Activated B cell treated with CpG ODN at 0.5 μM for 24 hours (primary cell): ENCODE data around the gene CXCL9. TPM values are rescaled to one million over a fixed set of nuclear protein-coding genes. Genes with fewer than 3 reads are reported as not detected.

Experiments
- ATAC-seq: fragments of 200-7000 bp; cut with Tn5 transposase; one replicate; pipeline ENCODE4 v1.10.0; 2021; ENCODE audit warnings: low read depth, mild to moderate bottlenecking, moderate library complexity
- CTCF ChIA-PET: fragments of 350-600 bp; sonication (Branson Sonifier 250); formaldehyde crosslinking; loops from one replicate; lab custom pipeline; 2021; ENCODE audit warnings: antibody characterized with exemption; lab: Charles Lee
- POLR2A ChIA-PET: fragments of 350-600 bp; sonication (Branson Sonifier 250); formaldehyde crosslinking; loops from one replicate; lab custom pipeline; 2021; ENCODE audit warnings: antibody characterized with exemption; lab: Charles Lee
- DNase-seq: peaks from one replicate; pipeline ENCODE4 v3.0.0; 2022
- H3K27ac Mint-ChIP-seq: one replicate; pipeline ENCODE4 v1.8.0; 2020; ENCODE audit warnings: mixed read lengths
- H3K27me3 Mint-ChIP-seq: one replicate; pipeline ENCODE4 v1.8.0; 2021; ENCODE audit warnings: mixed read lengths
- H3K36me3 Mint-ChIP-seq: one replicate; pipeline ENCODE4 v1.8.0; 2021; ENCODE audit warnings: low read depth, mixed read lengths
- H3K4me1 Mint-ChIP-seq: one replicate; pipeline ENCODE4 v1.8.0; 2021; ENCODE audit warnings: mixed read lengths
- H3K4me3 Mint-ChIP-seq: one replicate; pipeline ENCODE4 v1.8.0; 2020; ENCODE audit warnings: mild to moderate bottlenecking, mixed read lengths
- H3K9me3 Mint-ChIP-seq: one replicate; pipeline ENCODE4 v1.8.0; 2020; ENCODE audit warnings: mixed read lengths
- intact Hi-C: fragments of 100-400 bp; cut with micrococcal nuclease; formaldehyde crosslinking; loops from one replicate; pipeline ENCODE4 v1.15.1; 2024
- total RNA-seq: library from RNA; stranded (reverse); gene quantifications from 2 replicates; pipeline ENCODE4 v1.2.3, GENCODE V29; 2022
- TF ChIP-seq, protein P1 (sequence below): fragments of 200-600 bp; IDR thresholded peaks from one replicate; pipeline ENCODE4 v1.8.0; 2022; ENCODE audit warnings: antibody characterized with exemption, mild to moderate bottlenecking

Gene CXCL9
- total RNA-seq, 1 donor from 2014 or later: not detected

GRCh38 chr4:75995727-75996126 is 11.6 kb downstream of the CXCL9 start:
- intact Hi-C loops: loop anchor here (1.0 to 2.0 kb wide), 2 partner anchors 72 to 101 kb away; no protein-coding TSS in a partner anchor
- Mint-ChIP-seq H3K4me3 (no peak overlapping the region), H3K36me3 (no peaks in the 10 kb centered on the region), H3K27me3 (peaks cover 2% of the 10 kb centered on the region), H3K4me1 (peaks cover 5% of the 10 kb centered on the region), H3K27ac (no peak overlapping the region), H3K9me3 (no peaks in the 10 kb centered on the region)
- ATAC-seq (no peak), DNase-seq (no peak)
- TF ChIP-seq, protein P1, sequence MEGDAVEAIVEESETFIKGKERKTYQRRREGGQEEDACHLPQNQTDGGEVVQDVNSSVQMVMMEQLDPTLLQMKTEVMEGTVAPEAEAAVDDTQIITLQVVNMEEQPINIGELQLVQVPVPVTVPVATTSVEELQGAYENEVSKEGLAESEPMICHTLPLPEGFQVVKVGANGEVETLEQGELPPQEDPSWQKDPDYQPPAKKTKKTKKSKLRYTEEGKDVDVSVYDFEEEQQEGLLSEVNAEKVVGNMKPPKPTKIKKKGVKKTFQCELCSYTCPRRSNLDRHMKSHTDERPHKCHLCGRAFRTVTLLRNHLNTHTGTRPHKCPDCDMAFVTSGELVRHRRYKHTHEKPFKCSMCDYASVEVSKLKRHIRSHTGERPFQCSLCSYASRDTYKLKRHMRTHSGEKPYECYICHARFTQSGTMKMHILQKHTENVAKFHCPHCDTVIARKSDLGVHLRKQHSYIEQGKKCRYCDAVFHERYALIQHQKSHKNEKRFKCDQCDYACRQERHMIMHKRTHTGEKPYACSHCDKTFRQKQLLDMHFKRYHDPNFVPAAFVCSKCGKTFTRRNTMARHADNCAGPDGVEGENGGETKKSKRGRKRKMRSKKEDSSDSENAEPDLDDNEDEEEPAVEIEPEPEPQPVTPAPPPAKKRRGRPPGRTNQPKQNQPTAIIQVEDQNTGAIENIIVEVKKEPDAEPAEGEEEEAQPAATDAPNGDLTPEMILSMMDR: no peak
- POLR2A ChIA-PET: interaction anchor here (0.6 to 1.4 kb wide), 4 partner anchors 28 to 275 kb away, joined by 3 to 7 read pairs (median 5); no protein-coding TSS in a partner anchor
- CTCF ChIA-PET: interaction anchor here (0.7 to 4.4 kb wide), 25 partner anchors 10 to 184 kb away, joined by 3 to 117 read pairs (median 5); partner anchors contain the start of genes ART3, CXCL11 and CXCL9

DNA sequence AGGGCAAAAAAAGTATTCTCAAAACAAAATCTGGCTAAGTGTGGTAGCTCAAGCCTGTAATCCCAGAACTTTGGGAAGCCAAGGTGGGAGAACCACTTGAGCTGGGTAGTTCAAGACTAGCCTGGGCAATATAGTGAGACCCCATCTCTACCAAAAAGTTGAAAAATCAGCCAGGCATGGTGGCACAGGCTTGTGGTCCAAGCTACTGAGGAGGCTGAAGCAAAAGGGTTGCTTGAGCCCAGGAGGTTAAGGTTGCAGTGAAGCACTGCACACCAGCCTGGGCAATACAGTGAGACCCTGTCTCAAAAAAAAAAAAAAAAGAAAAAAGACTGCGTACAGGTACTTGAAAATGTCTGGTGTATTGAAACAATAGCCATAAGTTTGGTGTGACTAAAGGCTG is 14.8 kb downstream of the CXCL9 start:
- ChIA-PET POLR2A (interaction anchor here (0.6 to 0.9 kb wide), 3 partner anchors 52 to 224 kb away, joined by 3 to 4 read pairs (median 3); partner anchors contain the start of gene NAAA), CTCF (interaction anchor here (1.1 to 1.6 kb wide), 5 partner anchors 71 to 95 kb away, joined by 3 to 8 read pairs (median 4); no protein-coding TSS in a partner anchor)
- H3K4me1 Mint-ChIP-seq: peaks cover 29% of the 10 kb centered on the region
- H3K36me3 Mint-ChIP-seq: peaks cover 11% of the 10 kb centered on the region
- intact Hi-C loops: loop anchor here (5.0 kb wide), 1 partner anchor 510 kb away; no protein-coding TSS in a partner anchor
- DNase-seq (no peak), ATAC-seq (no peak)
- TF ChIP-seq, protein P1: no peak
- H3K9me3 Mint-ChIP-seq: no peaks in the 10 kb centered on the region
- H3K27me3 Mint-ChIP-seq: peaks cover 2% of the 10 kb centered on the region
- no peak overlapping the region for H3K4me3 Mint-ChIP-seq
- H3K27ac Mint-ChIP-seq: no peak overlapping the region

GRCh38 chr4:75989846-75990528 is 17.3 kb downstream of the CXCL9 start:
- Mint-ChIP-seq H3K9me3 (no peaks in the 10 kb centered on the region), H3K4me3 (peak overlapping the region; percentile 95), H3K27me3 (peaks cover 2% of the 10 kb centered on the region), H3K4me1 (peaks cover 34% of the 10 kb centered on the region), H3K27ac (peak overlapping the region; percentile 86), H3K36me3 (peaks cover 11% of the 10 kb centered on the region)
- TF ChIP-seq, protein P1: no peak
- DNase-seq (no peak), ATAC-seq (no peak)
- ChIA-PET CTCF (interaction anchor here (0.7 to 1.8 kb wide), 6 partner anchors 51 to 96 kb away, joined by 3 to 8 read pairs (median 4); no protein-coding TSS in a partner anchor), POLR2A (interaction anchor here (0.6 to 1.8 kb wide), 9 partner anchors 27 to 158 kb away, joined by 3 to 23 read pairs (median 5); partner anchors contain the start of genes NAAA and NUP54)
- intact Hi-C loops: loop anchor here (1.0 to 5.0 kb wide), 6 partner anchors 50 to 512 kb away; partner anchors contain the start of genes NUP54 and USO1

DNA sequence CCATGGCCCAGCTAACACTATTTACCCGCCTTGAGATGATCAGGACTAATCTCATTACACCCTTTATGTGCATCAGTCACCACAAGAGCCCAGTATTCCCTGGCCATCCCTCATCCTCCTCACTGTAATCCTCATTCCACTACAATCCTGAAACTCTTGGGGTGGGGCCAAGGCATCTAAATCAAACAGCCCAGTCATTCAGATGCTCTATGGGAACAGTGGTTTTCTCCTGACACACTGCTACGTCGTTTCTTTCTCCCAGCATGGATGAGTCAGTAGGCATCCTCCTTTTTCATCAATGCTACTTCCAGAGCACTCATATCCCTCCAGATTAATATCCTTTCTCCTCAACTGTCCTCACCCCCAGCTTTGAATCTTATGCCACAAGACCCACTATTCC is 22.2 kb downstream of the CXCL9 start:
- Mint-ChIP-seq H3K9me3 (no peaks in the 10 kb centered on the region), H3K36me3 (peaks cover 39% of the 10 kb centered on the region), H3K4me3 (no peak overlapping the region), H3K27ac (no peak overlapping the region), H3K27me3 (no peaks in the 10 kb centered on the region), H3K4me1 (peaks cover 28% of the 10 kb centered on the region)
- intact Hi-C loops: no loop called here
- DNase-seq (no peak), ATAC-seq (no peak)
- TF ChIP-seq, protein P1: no peak
- POLR2A ChIA-PET: interaction anchor here (2.7 kb wide), 1 partner anchor 45 kb away, joined by 7 read pairs; no protein-coding TSS in a partner anchor
- CTCF ChIA-PET: interaction anchor here (0.9 kb wide), 1 partner anchor 11 kb away, joined by 6 read pairs; no protein-coding TSS in a partner anchor

DNA sequence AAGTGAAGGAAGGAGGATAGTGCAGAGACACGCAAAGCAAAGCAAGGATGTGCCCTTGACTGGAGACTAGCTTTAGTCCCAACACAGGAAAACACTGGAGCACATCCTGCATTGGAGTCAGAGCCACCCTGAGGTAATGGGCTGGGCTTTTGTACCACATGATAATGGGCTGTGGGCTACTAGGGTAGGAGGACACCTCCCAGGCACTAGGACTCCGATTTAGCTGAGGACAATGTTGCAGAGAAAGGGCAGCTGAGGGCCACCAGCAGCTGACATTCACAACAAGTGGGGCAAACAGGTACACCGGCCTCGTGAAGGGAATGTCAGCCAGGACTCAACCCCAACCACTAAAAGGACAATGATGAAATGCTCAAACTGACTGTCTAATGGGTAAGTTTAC is 26.7 kb downstream of the CXCL9 start:
- DNase-seq (no peak), ATAC-seq (no peak)
- Mint-ChIP-seq H3K36me3 (peaks cover 60% of the 10 kb centered on the region), H3K9me3 (no peaks in the 10 kb centered on the region), H3K27me3 (no peaks in the 10 kb centered on the region), H3K4me1 (no peaks in the 10 kb centered on the region), H3K4me3 (no peak overlapping the region), H3K27ac (no peak overlapping the region)
- ChIA-PET POLR2A (no interaction called here), CTCF (no interaction called here)
- TF ChIP-seq, protein P1: no peak
- intact Hi-C loops: no loop called here
